ENCODE results near the gene ZNF385B. TPM values are rescaled to one million over a fixed set of nuclear protein-coding genes. Genes with fewer than 3 reads are reported as not detected.

ZNF385B gene
- total RNA-seq, 3 donors from 2014 or later: 3.4 to 8.8 (median 4.5) TPM

GRCh38 chr2:179809606-179810005, 51.8 kb downstream of the ZNF385B start:
- H3K27me3 ChIP-seq: no peaks in the 10 kb centered on the region
- DNase-seq (ENCODE audit: low spot score in 2 of 2): no peak
- H3K36me3 ChIP-seq: no peaks in the 10 kb centered on the region
- no peak overlapping the region for H3K4me3 ChIP-seq
- intact Hi-C loops (cut with DNase I; ENCODE audit: low total_unique reads): no loop called here
- no peak overlapping the region for H3K27ac ChIP-seq
- no peak for TF ChIP-seq CTCF (IDR thresholded peaks at IDR 0.05)
- TF ChIP-seq POLR2A (IDR thresholded peaks at IDR 0.05): no peak
- TF ChIP-seq POLR2AphosphoS5 (IDR thresholded peaks at IDR 0.05): no peak
- H3K4me1 ChIP-seq: no peaks in the 10 kb centered on the region
- peaks cover 0 to 7% of the 10 kb centered on the region in 2 donors for H3K9me3 ChIP-seq

- intact Hi-C loops (cut with DNase I; ENCODE audit: low total_unique reads): no loop called here
- Histone ChIP-seq H3K9me3 (no peaks in the 10 kb centered on the region), H3K27ac (no peak overlapping the region)
These were observed 56.4 kb downstream of the ZNF385B start for GRCh38 chr2:179805001-179805400.

GRCh38 chr2:179804206-179804605, 57.2 kb downstream of the ZNF385B start:
- TF ChIP-seq POLR2AphosphoS5 (IDR thresholded peaks at IDR 0.05): no peak
- no peak for TF ChIP-seq CTCF (IDR thresholded peaks at IDR 0.05)
- no peak for TF ChIP-seq POLR2A (IDR thresholded peaks at IDR 0.05)

More at GRCh38 chr2:179805001-179805400, 56.4 kb downstream of the ZNF385B start:
- Histone ChIP-seq H3K36me3 (no peaks in the 10 kb centered on the region), H3K4me1 (no peaks in the 10 kb centered on the region), H3K4me3 (no peak overlapping the region), H3K27me3 (no peaks in the 10 kb centered on the region)
- TF ChIP-seq POLR2AphosphoS5 (IDR thresholded peaks at IDR 0.05): no peak
- no peak for TF ChIP-seq CTCF (IDR thresholded peaks at IDR 0.05)
- TF ChIP-seq POLR2A (IDR thresholded peaks at IDR 0.05): no peak
- DNase-seq (ENCODE audit: low spot score in 2 of 2): no peak

GRCh38 chr2:179802051-179802882, 59.1 kb downstream of the ZNF385B start:
- no peaks in the 10 kb centered on the region for H3K27me3 ChIP-seq
- DNase-seq (ENCODE audit: low spot score in 2 of 2): no peak
- H3K36me3 ChIP-seq: no peaks in the 10 kb centered on the region
- H3K9me3 ChIP-seq: no peaks in the 10 kb centered on the region
- H3K27ac ChIP-seq: no peak overlapping the region
- H3K4me3 ChIP-seq: no peak overlapping the region
- H3K4me1 ChIP-seq: no peaks in the 10 kb centered on the region
- no peak for TF ChIP-seq CTCF (IDR thresholded peaks at IDR 0.05)
- TF ChIP-seq POLR2AphosphoS5 (IDR thresholded peaks at IDR 0.05): no peak
- no peak for TF ChIP-seq POLR2A (IDR thresholded peaks at IDR 0.05)
- intact Hi-C loops (cut with DNase I; ENCODE audit: low total_unique reads): no loop called here

More at GRCh38 chr2:179804206-179804605, 57.2 kb downstream of the ZNF385B start:
- Histone ChIP-seq H3K4me1 (no peaks in the 10 kb centered on the region), H3K36me3 (no peaks in the 10 kb centered on the region), H3K4me3 (no peak overlapping the region), H3K9me3 (no peaks in the 10 kb centered on the region), H3K27me3 (no peaks in the 10 kb centered on the region), H3K27ac (no peak overlapping the region)
- intact Hi-C loops (cut with DNase I; ENCODE audit: low total_unique reads): no loop called here
- no peak for DNase-seq (ENCODE audit: low spot score in 2 of 2)

- intact Hi-C loops (cut with DNase I; ENCODE audit: low total_unique reads): no loop called here
- no peaks in the 10 kb centered on the region for H3K4me1 ChIP-seq
- TF ChIP-seq CTCF (IDR thresholded peaks at IDR 0.05) (no peak), POLR2AphosphoS5 (IDR thresholded peaks at IDR 0.05) (no peak), POLR2A (IDR thresholded peaks at IDR 0.05) (no peak)
These were observed 60.6 kb downstream of the ZNF385B start for GRCh38 chr2:179800776-179801175.

More at GRCh38 chr2:179800776-179801175, 60.6 kb downstream of the ZNF385B start:
- no peak overlapping the region for H3K4me3 ChIP-seq
- H3K9me3 ChIP-seq: no peaks in the 10 kb centered on the region
- no peak overlapping the region for H3K27ac ChIP-seq
- no peaks in the 10 kb centered on the region for H3K27me3 ChIP-seq
- no peaks in the 10 kb centered on the region for H3K36me3 ChIP-seq
- DNase-seq (ENCODE audit: low spot score in 2 of 2): no peak
